Stimulated activated CD8-positive, alpha-beta memory T cell treated with anti-CD3 and anti-CD28 coated beads, Interleukin-15, amount 100 ng/mL, for 1 hour (primary cell): ENCODE results near the gene PNPLA8.
"Not testable (repeated sequence)": the region's sequence is repeated elsewhere in the genome, so short reads cannot be mapped to it uniquely, and the experiment has no call there.

Source experiments
- DNase-seq: peaks from one replicate; pipeline ENCODE4 v3.0.0-alpha.2; 2020; ENCODE audit warnings: low read depth

The PNPLA8 gene

DNA sequence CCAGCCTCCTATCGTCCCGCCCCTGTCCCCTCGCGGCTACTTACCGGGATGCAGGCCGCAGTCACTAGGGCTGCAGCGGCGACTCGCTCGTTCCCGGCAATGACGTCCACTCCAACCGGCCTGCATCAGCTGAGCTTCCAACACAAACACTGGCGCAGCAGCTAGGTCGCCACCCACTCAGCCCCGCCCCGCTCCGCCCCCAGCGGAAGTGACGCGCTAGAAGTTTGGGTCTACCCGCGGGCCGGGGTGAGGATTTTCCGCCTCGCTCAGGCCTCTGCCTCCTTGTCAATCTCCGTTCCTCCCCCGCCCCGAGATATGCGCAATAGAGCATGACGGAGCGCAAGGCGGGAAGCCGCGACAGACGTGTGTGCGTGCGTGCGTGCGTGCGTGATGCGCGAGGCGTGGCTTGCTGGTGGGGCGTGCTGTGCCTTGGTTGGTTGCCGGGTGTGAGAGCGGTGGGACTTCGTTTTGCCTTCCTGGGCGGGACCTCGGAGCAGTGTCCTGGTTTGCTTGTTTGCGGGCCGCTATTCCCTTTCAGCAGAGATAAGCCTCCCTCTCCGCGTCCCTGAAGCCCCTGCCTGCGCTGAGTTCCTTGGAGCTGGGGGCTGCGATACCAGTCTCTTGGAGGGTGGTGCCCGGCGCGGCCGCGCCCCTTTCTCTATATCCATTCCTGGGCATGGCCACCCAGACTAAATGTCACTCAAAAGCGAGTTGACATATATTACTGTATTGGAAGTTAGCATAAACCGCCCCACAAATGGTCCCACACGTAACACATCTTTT lies at the start of gene PNPLA8:
Gene PNPLA8, minus strand, starts transcription at position 151 of the 783 bp plus-strand sequence. CDS start 10,644 bp downstream, outside the sequence.
- DNase-seq: peak; percentile 100

GRCh38 chr7:108575156-108575555 lies 49.2 kb upstream of the PNPLA8 start:
- DNase-seq: no peak

DNA sequence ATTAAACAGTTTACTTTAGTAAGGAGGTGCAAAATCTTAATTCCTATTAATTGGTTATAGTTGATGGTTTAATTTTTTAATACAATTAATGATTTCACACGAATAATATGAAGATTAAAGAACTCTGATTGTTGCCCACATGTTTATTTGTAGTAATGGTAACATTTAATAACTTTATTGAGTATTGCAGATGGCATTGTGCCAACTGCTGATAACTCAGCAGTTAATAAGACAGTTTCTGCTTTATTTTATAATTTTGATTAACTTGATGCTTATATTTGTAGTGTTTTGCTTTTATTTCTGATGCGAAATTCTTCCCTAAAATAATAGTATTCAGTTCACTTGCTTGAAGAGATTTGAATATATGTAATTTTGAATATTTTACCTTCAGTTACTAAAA lies 46.5 kb upstream of the PNPLA8 start:
- no peak for DNase-seq

GRCh38 chr7:108570146-108570755 lies 44.3 kb upstream of the PNPLA8 start:
- DNase-seq: peak; percentile 13

DNA sequence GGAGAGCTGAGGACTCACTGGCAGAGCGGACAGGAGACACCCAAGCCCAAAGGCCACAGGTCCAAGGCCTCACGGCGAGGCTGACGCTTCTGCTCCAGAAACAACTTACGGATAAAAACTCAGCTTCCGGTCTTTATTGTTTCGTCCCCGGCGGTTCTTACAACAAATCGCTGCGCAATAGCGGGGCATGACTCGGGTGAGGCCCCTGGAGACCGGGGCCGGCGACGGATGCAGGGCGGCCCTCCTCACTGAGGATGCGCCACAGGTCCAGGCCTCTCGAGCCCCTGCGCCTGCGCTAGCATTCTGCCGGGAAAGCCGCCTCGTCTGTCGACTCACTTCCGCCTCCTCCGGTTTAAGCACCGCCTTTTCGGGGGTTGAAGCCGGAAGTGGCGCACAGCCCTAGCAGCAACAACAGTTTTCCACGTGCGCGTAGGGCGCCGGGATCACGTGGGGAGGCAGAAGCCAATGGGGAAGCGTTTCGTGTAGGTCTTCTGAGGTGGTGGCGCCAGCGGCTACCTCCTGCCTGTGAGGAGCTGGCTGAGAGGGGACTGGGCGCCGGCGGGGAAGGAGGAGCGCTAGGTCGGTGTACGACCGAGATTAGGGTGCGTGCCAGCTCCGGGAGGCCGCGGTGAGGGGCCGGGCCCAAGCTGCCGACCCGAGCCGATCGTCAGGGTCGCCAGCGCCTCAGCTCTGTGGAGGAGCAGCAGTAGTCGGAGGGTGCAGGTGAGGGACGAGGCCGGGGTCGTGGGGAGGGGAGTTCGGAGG lies 43.6 kb upstream of the PNPLA8 start, which contains the start of the genes DNAJB9 and THAP5:
Gene DNAJB9, plus strand, starts transcription at position 494 of the 765 bp plus-strand sequence. CDS start 1,853 bp downstream, outside the sequence.
Gene THAP5, minus strand, starts transcription at position 326 of the 765 bp plus-strand sequence. Its CDS starts 137 bp downstream, at position 189.
- peak; percentile 97 for DNase-seq

- DNase-seq: peak; percentile 17
Observed at GRCh38 chr7:108568801-108569380, 43.0 kb upstream of the PNPLA8 start.

- DNase-seq: no peak
Observed at GRCh38 chr7:108565987-108566386, 40.1 kb upstream of the PNPLA8 start.

- no peak for DNase-seq
Observed at GRCh38 chr7:108561047-108561619, 35.2 kb upstream of the PNPLA8 start.

DNA sequence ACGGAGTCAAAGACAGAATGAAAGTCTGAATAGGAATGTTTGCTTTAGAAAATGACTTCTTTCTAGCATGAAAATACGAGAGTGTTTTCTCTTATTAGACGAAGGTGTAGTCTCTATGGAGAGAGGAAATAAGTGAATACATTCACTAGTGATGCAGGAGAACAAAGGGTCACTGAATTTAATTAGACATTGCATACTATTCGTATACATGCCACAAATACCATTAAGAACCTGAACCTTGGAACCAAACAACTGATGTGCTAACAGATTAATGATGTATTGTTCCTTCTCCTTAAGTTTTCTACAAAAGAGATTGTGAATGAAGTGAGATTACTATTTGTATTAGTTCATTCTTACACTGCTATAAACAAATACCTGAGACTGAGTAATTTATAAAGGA lies 33.3 kb upstream of the PNPLA8 start:
- no peak for DNase-seq

GRCh38 chr7:108557617-108558016 lies 31.7 kb upstream of the PNPLA8 start:
- no peak for DNase-seq

GRCh38 chr7:108557191-108557590 lies 31.3 kb upstream of the PNPLA8 start:
- DNase-seq: no peak

- DNase-seq: not testable (repeated sequence)
Observed at GRCh38 chr7:108556665-108557064, 30.7 kb upstream of the PNPLA8 start.

DNA sequence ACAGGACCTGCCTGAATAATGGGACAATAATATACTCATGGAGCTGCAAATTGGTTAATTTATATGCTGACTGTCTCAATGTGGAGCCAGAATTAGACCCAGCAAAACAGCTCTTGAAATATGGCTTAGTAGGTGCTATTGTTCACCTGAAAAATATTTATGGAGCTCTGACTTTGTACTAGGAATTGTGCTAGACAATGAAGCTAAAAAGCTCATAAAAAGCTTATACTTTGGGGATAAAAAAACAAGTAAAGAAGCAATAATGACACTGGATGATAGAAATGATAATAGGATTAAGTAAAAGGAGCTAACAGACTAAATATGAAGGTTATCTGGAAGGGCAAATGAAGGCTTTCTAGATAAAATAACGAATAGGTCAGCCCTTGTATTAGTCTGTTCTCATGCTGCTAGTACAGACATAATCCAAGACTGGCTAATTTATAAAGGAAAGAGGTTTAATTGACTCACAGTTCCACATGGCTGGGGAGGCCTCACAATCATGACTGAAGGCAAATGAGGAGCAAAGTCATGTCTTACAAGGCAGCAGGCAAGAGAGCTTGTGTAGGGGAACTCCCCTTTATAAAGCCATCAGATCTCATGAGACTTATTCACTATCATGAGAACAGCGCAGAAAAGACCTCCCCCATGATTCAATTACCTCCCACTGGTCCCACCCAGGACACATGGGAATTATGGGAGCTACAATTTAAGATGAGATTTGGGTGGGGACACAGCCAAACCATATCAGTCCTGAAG lies 22.4 kb upstream of the PNPLA8 start:
- not testable (repeated sequence) for DNase-seq

DNA sequence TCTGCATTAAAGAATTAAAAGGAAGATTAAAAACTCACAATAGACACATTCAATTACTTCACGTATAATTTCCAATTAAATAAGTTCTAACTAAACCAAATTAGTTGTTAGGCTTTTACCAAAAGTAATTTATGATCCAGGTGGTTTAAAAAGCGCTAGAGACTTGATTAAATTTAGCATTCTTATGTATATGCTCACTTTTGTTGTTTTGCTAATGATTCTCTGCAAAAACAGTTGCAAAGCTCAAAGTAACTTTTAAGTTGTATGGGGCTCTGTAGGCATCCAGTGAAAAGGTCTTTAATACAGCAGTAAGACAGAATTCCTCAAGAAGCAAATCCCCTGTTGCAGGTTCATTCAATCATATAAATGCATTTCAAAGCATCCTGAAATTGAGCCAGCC lies 15.5 kb upstream of the PNPLA8 start:
- no peak for DNase-seq

GRCh38 chr7:108538685-108539084 lies 12.8 kb upstream of the PNPLA8 start:
- not testable (repeated sequence) for DNase-seq

- DNase-seq: not testable (repeated sequence)
Observed at GRCh38 chr7:108538236-108538635, 12.3 kb upstream of the PNPLA8 start.

GRCh38 chr7:108537229-108537628 lies 11.3 kb upstream of the PNPLA8 start:
- no peak for DNase-seq

- no peak for DNase-seq
Observed at GRCh38 chr7:108535744-108536143, 9.8 kb upstream of the PNPLA8 start.

- DNase-seq: no peak
Observed at GRCh38 chr7:108535257-108535656, 9.3 kb upstream of the PNPLA8 start.

- DNase-seq: no peak
Observed at GRCh38 chr7:108533712-108534111, 7.8 kb upstream of the PNPLA8 start.

DNA sequence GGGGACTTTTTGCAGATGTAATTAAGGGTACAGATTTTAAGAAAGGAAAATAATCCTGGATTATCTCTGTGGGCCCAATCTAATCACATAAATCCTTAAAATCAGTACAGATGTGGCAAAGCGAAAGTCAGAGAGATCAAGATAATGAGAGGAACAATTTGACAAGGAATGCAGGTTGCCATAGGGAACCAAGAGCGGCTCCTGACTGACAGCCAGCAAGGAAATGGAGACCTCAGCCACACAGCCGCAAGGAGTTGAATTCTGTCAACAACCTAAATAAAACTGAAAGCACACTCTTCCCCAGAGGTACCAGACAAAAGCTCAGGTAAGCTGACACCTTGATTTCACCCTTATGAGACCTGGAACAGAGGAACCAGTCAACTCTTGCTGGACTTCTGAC lies 3.4 kb upstream of the PNPLA8 start:
- DNase-seq: no peak
